ENCODE measurements around the gene OR13J1.

The OR13J1 gene

GRCh38 chr9:35831040-35831439, 39.2 kb downstream of the OR13J1 start:
- TF ChIP-seq CTCF (IDR thresholded peaks at IDR 0.05; ENCODE audit: low read length, missing control alignments) = no peak
- H3K4me3 ChIP-seq (replicated peaks; ENCODE audit: low read depth, low read length) = no peak overlapping the region
- no peak for DNase-seq (ENCODE audit: low read depth)

GRCh38 chr9:35829764-35830096, 40.5 kb downstream of the OR13J1 start:
- no peak for DNase-seq (ENCODE audit: low read depth)
- no peak for TF ChIP-seq CTCF (IDR thresholded peaks at IDR 0.05; ENCODE audit: low read length, missing control alignments)
- peak overlapping the region; percentile 75 for H3K4me3 ChIP-seq (replicated peaks; ENCODE audit: low read depth, low read length)

GRCh38 chr9:35829084-35829763, 41.0 kb downstream of the OR13J1 start, which contains the start of gene TMEM8B:
TMEM8B (plus strand) TSS chr9:35829228; CDS start chr9:35829448, 220 bp downstream.
- peak; percentile 89 for DNase-seq (ENCODE audit: low read depth)
- no peak for TF ChIP-seq CTCF (IDR thresholded peaks at IDR 0.05; ENCODE audit: low read length, missing control alignments)
- H3K4me3 ChIP-seq (replicated peaks; ENCODE audit: low read depth, low read length) = peak within 1 kb of the TSS; percentile 75

GRCh38 chr9:35828716-35829083, 41.5 kb downstream of the OR13J1 start, which contains the start of gene FAM221B:
FAM221B (minus strand) TSS chr9:35828732; CDS start chr9:35826161, 2,571 bp downstream.
- peak within 1 kb of the TSS; percentile 75 for H3K4me3 ChIP-seq (replicated peaks; ENCODE audit: low read depth, low read length)
- TF ChIP-seq CTCF (IDR thresholded peaks at IDR 0.05; ENCODE audit: low read length, missing control alignments) = no peak
- no peak for DNase-seq (ENCODE audit: low read depth)

- no peak overlapping the region for H3K4me3 ChIP-seq (replicated peaks; ENCODE audit: low read depth, low read length)
- peak; percentile 39 for DNase-seq (ENCODE audit: low read depth)
- no peak for TF ChIP-seq CTCF (IDR thresholded peaks at IDR 0.05; ENCODE audit: low read length, missing control alignments)
These were observed 42.7 kb downstream of the OR13J1 start for GRCh38 chr9:35827486-35827885.

- TF ChIP-seq CTCF (IDR thresholded peaks at IDR 0.05; ENCODE audit: low read length, missing control alignments) = peak; percentile 81
- no peak overlapping the region for H3K4me3 ChIP-seq (replicated peaks; ENCODE audit: low read depth, low read length)
- DNase-seq (ENCODE audit: low read depth) = peak; percentile 83
These were observed 44.0 kb downstream of the OR13J1 start for GRCh38 chr9:35826071-35826701.
